Activated gamma-delta T cell treated with Interleukin-2 at 50 U/mL for 16 hours (primary cell): ENCODE measurements around the gene BSPRY.
A peak's percentile ranks its signal among the peaks of the same experiment; 100 is the strongest.
"Not testable (repeated sequence)": the region's sequence is repeated elsewhere in the genome, so short reads cannot be mapped to it uniquely, and the experiment has no call there.

Experiments
- DNase-seq: peaks from one replicate; pipeline ENCODE4 v3.0.0-alpha.2; 2020

BSPRY gene

GRCh38 chr9:113373256-113373655 is 23.9 kb downstream of the BSPRY start:
- DNase-seq = no peak

- DNase-seq = no peak
Observed at GRCh38 chr9:113373676-113374392, 24.5 kb downstream of the BSPRY start.

GRCh38 chr9:113375057-113376023 is 26.0 kb downstream of the BSPRY start:
- no peak for DNase-seq

- peak; percentile 77 for DNase-seq
Observed at GRCh38 chr9:113376634-113377567, 27.6 kb downstream of the BSPRY start, which contains the start of gene HDHD3. Gene HDHD3, minus strand, starts transcription at chr9:113376986. Its CDS starts 2,632 bp downstream, at chr9:113374354.

- DNase-seq = not testable (repeated sequence)
Observed at GRCh38 chr9:113379094-113379828, 29.9 kb downstream of the BSPRY start.

- not testable (repeated sequence) for DNase-seq
Observed at GRCh38 chr9:113379829-113380210, 30.5 kb downstream of the BSPRY start.

- DNase-seq = no peak
Observed at GRCh38 chr9:113380869-113381378, 31.6 kb downstream of the BSPRY start.

- not testable (repeated sequence) for DNase-seq
Observed at GRCh38 chr9:113381441-113381840, 32.1 kb downstream of the BSPRY start.

GRCh38 chr9:113381909-113382411 is 32.6 kb downstream of the BSPRY start:
- DNase-seq = no peak

GRCh38 chr9:113386571-113387393 is 37.4 kb downstream of the BSPRY start:
- no peak for DNase-seq

GRCh38 chr9:113387560-113388230 is 38.4 kb downstream of the BSPRY start:
- no peak for DNase-seq

GRCh38 chr9:113388833-113389232 is 39.5 kb downstream of the BSPRY start:
- DNase-seq = no peak

- DNase-seq = no peak
Observed at GRCh38 chr9:113389451-113389850, 40.1 kb downstream of the BSPRY start.

- DNase-seq = no peak
Observed at GRCh38 chr9:113390192-113390960, 41.0 kb downstream of the BSPRY start.

- DNase-seq = no peak
Observed at GRCh38 chr9:113391917-113392316, 42.6 kb downstream of the BSPRY start.

- DNase-seq = no peak
Observed at GRCh38 chr9:113393281-113393680, 43.9 kb downstream of the BSPRY start.

- DNase-seq = no peak
Observed at GRCh38 chr9:113395000-113395861, 45.9 kb downstream of the BSPRY start.

- no peak for DNase-seq
Observed at GRCh38 chr9:113397203-113397631, 47.9 kb downstream of the BSPRY start.
